C4-2B (cell line): ENCODE data around the gene SULT1A2.

Experiments
- ZFX ChIP-seq: fragments of 450-650 bp; IDR thresholded peaks from 2 replicates; pipeline ENCODE4 v1.6.1; 2017
- TF ChIP-seq, protein P1 (sequence below): fragments of 450-650 bp; conservative IDR thresholded peaks from 2 replicates; pipeline ENCODE4 v1.5.1; 2017; ENCODE audit warnings: mild to moderate bottlenecking

- TF ChIP-seq, protein P1, sequence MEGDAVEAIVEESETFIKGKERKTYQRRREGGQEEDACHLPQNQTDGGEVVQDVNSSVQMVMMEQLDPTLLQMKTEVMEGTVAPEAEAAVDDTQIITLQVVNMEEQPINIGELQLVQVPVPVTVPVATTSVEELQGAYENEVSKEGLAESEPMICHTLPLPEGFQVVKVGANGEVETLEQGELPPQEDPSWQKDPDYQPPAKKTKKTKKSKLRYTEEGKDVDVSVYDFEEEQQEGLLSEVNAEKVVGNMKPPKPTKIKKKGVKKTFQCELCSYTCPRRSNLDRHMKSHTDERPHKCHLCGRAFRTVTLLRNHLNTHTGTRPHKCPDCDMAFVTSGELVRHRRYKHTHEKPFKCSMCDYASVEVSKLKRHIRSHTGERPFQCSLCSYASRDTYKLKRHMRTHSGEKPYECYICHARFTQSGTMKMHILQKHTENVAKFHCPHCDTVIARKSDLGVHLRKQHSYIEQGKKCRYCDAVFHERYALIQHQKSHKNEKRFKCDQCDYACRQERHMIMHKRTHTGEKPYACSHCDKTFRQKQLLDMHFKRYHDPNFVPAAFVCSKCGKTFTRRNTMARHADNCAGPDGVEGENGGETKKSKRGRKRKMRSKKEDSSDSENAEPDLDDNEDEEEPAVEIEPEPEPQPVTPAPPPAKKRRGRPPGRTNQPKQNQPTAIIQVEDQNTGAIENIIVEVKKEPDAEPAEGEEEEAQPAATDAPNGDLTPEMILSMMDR, result no peak
- TF ChIP-seq ZFX, result no peak
Observed at GRCh38 chr16:28596115-28596630, 677 bp downstream of the SULT1A2 start.
